Embryonic facial prominence (tissue), 1 donor: ENCODE measurements around the gene TEAD3.

Source experiments
- DNase-seq: peaks from one replicate; pipeline ENCODE4 v3.0.0-alpha.2; 2016; ENCODE audit errors: extremely low spot score

The TEAD3 gene

DNA sequence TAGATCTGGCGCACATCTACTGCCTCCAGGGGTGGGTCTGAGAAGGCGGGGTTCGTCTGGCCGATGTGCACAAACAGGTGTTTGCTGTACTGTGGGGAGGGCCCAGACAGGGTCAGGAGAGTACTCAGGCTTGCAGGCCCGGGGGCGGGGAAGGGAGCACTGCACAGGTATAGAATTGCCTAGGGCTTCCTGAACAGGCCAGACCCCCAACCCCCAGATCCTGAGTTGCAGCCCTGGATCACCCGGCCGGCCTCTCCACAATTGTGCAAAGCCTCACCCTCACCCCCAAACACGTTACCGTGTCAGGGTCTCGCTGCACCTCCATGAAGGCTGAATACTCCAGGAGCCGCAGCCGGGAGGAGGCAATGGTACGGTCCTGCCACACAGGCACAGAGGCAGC, 20.9 kb downstream of the TEAD3 start:
- no peak for DNase-seq

DNA sequence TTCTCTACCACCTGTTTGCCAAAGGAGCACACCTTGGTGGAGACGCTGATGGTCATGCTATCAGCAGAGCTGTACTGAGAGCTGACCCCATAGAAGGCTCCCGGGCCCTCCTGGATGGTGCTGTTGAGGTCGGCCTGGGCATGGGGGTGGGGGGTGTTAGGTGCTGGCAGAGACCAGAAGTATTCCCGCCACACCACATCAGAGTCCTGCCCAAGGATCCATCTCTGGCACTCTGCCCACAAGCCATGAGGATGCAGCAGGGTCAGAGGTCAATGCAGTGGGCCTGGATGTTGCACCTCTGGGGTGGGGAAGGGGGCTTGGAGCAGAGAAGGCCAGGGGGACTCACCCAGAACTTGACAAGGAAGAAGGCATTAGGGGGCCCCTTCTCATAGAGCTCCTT, 21.3 kb downstream of the TEAD3 start:
- no peak for DNase-seq

DNA sequence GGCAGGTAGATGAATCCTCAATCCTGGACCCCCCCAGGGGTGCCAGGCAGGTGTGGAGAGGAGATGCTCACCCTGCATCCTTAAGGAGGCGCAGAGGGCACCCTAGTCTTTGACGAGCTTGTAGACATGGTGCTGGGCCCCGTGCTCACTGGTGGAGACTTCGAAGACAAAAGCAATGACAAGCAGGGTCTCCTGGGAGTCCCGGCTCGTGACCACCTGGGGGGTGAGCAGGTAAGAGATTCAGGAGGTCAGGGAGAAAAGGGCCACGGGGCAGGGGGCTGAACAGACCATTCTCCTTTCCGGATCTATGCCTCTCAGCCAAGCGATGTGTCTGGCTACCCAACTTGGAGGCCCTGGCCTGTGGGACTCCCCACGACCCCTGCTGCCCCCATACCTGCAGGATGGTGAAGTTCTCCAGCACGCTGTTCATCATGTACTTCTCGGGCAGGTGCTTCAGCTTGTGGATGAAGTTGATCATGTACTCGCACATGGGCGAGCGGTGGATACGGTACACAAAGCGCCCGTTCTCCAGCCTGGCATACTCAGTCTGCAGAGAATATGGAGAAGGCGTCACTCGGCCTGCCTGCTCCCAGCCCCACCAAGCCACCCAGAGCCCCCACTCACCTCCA, 21.8 kb downstream of the TEAD3 start:
- DNase-seq, result no peak

DNA sequence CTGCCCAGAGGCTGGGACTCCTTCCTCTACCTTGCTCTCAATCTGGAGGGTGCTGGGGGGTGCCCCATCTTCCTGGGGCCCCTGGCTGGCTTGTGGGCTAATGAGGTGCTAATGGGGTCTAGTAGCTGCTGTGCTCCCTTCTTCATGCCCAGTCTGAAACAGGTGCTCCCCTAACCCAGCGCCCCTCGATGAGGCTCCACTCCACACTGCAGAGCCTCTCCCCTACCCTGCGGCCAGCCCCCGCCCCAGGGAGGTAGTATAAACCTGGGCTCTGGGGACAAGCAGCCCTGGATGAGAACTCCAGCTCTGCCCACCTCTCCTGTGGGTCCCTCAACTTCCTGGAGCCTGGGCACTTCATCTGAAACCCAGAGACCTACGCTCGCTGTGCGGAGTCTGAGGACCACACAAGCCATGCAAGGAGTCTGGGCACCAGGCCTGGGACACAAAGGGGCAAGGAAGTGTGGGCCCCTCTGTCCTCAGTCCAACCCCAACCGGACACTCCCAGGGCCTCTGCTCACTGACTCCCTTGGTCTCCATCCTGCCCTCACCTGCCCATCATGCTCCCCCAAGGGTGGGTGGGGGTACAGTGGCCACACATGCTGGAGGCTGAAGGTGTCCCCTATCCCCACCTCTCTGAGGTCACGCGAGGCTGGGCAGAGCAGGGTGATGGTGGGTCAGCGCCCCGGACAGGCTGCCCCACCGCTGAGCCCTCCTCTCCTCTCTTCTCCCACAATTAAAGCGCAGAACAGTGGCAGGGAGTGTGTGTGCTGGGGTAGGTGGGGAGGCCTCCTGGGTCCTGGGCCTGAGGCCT, 22.5 kb downstream of the TEAD3 start:
- no peak for DNase-seq

DNA sequence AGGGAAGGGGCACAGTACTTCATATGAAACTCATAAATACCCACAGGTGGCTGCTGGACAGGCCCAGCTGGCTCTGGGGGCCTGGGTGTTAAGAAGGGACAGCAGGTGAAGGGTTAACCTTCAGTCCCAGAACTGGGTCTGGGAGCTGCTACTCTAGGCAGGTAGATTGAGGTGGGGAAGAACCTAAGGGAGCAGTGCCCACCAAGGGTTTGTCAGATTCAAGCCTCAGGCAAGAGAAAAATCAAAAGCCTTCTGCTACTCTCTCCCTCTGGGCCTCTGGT, 23.1 kb downstream of the TEAD3 start:
- DNase-seq, result no peak

DNA sequence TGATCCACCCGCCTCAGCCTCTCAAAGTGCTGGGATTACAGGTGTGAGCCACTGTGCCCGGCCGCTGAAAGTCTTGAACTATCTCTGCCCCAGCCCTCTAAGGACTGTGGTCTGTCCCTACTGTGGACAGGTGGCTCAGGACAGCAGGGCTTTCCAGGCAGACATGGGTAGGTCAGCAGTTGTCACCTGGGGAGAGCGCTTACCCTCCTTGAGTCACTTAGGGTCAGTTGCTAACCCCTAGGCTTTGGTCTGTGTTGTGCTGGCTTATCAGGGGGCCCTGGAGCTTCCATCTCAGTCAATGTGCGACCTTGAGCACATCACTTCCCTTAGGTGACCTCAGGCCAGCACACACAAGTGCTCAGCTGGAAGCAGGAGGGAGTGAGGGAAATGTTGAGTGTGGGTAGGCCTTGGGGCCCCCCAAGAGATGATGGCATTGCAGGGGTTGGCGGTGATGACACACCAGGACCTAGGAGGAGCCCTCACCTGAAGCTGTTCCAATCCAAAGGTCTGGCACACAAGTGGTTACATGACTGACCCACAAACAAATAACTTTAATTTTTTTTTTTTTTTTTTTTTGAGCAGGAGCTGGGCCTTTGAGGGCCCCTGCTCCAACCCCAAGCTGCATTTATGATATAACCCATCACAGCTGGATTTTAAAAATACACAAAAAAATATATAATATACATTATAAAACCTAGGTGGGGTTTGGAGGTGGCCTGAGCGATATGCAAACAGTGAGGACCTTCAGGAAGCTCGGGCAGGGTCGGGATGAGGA, 23.6 kb downstream of the TEAD3 start:
- no peak for DNase-seq

DNA sequence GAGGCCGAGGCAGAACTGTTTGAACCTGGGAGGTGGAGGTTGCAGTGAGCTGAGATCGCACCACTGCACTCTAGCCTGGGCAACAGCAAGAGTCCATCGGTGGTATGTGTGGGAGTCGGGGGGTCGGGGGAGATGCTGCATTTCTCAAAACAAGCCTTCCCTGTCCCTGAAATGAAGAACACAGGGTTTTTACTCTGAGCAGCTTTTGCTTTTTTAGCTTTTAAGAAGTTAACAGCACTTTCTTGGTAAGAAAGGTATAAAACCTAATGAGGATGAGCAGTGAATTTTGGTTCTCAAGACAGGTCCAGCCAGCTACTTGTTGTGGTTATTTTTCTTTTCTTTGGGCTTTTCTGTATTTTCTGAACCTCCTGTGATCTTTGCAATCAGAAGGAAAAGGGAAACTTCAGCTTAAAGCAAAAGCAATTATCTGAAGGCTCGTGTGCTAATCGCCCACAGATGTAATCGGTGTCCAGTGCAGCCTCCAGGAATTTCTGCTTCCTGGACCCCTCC, 25.0 kb downstream of the TEAD3 start:
- no peak for DNase-seq

DNA sequence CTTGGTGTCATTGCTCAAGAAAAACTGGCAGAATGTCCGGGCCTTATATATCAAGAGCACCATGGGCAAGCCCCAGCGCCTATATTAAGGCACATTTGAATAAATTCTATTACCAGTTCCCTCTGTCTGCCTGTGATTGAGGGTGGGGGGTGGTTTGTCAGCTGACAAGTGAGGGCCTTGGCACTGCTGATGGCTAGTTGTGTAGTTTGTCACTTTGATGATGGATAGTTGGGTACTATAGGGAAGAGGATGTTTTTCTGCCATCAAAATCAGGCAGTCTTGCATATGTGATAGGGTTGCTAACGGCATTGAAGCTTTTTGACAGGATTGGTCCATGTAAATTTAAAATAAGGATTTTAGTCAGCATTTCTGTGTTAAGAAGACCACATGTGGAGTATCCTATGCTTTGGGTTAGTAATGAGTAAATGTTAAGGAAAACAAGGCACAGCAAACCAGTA, 26.2 kb downstream of the TEAD3 start:
- DNase-seq, result no peak

DNA sequence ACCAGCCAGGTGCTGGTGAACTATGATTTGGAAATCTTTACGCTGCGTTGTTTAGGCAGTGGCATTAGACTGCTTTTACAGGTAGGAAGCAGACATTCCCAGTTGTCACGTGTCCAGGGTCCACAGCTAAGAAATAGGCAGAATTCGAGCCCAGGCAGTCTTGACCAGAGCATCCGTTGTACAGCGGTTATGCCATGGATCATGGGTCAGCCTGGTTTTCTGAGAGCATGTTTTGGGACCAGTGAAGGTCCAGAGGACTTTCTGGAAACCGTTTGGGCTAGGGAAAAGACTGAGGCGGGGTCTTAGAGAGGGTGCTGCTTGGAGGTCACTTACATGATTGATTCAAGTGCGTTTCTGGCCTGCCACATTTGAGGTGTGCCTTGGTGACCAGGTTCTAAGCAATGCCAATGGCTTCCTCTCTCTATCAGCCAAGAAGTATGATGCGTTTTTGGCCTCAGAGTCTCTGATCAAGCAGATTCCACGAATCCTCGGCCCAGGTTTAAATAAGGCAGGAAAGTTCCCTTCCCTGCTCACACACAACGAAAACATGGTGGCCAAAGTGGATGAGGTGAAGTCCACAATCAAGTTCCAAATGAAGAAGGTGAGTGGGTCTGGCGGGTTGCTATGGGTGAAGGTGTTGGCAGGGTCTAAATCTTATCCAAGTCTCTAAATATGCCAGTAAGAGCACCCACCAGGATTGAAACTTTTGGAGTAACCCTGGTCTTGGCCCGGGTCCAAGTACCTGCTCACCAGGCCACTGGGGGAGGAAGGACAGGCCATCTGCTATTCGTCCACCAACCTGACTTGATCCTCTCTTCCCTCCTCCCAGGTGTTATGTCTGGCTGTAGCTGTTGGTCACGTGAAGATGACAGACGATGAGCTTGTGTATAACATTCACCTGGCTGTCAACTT, 26.9 kb downstream of the TEAD3 start:
- no peak for DNase-seq

DNA sequence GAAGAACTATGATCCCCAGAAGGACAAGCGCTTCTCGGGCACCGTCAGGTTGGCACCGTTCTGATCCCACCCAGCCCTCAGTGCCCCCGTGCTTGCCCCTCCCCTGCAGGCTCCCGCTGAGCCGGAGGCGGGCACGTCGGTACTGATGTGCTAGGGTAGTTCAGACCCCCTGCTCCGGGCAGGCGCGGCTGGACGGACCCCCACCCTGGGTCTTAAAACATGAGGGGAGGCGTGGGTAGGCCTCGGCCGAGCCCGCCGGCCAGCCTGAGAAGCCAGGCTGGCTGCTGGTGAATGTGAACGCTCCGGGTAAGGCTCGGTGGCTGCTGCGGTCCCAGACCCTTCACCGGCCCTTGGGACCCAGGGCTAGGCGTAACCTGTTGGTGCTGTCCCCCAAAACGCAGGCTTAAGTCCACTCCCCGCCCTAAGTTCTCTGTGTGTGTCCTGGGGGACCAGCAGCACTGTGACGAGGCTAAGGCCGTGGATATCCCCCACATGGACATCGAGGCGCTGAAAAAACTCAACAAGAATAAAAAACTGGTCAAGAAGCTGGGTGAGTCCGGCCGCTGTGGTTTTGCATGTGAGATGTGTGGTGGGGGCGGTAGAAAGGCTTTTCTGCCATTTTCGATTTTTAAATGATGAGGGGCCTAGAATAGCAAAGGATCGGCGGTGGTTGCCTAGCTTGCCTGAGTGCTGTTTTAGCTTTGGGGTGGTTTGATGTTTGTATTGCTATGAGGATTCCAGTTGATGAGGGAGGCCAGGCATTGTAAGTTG, 27.7 kb downstream of the TEAD3 start:
- DNase-seq, result no peak

DNA sequence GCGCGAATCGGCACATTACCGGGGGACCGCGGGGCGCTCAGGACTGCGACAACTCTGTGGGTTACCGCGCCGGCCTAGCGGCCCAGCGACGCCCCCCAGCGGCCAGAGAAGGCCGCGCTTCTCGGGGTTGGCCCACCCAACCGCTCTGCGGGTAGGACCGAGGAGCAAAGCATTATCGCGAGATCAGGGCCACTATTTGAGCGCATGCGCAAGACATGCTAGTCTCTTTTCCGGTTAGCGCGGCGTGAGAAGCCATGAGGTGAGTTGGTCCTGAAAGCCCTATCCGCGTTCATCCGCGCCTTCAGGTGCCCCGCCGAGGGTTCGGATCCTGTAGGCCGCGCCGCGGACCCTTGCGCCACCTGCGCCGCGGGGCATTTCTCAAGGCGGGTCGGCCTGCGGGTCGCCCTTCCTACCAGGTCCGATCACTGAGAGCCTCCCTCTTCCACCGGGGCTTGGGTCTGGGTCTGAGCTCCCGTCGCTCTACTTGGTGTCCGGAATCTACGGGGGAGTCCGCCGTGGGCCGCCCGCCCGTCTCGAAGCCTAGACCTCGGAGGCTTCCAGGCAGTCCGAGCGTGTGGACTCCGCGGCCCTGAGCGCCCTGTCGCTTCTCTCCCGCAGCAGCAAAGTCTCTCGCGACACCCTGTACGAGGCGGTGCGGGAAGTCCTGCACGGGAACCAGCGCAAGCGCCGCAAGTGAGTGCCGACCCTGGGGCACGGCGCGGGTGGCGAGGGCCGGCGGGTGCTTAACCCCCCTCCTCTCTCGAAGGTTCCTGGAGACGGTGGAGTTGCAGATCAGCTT, 28.5 kb downstream of the TEAD3 start, which contains the start of gene RPL10A:
Gene RPL10A (plus strand): TSS at position 221 of the 799 bp plus-strand sequence. CDS start 34 bp downstream, at position 255.
- DNase-seq, result peak; percentile 97

DNA sequence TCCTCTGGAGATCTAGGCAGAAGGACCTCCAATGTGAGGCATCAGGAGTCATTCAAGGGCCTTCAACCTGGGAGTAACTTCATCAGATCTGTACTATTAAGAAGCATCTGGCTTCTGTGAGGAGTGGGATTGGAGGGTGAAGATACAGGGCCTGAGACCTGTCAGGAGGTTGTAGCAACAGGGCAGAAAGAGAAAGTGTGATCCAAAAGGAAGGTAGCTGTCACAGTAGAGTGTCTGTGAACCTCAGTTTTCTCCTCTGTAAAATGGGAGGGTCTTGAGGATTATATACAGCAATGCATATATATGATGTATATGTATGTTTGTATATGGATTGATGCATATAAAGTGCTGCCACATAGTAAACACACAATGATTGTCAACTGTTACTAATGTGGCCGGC, 31.2 kb downstream of the TEAD3 start:
- DNase-seq, result no peak

DNA sequence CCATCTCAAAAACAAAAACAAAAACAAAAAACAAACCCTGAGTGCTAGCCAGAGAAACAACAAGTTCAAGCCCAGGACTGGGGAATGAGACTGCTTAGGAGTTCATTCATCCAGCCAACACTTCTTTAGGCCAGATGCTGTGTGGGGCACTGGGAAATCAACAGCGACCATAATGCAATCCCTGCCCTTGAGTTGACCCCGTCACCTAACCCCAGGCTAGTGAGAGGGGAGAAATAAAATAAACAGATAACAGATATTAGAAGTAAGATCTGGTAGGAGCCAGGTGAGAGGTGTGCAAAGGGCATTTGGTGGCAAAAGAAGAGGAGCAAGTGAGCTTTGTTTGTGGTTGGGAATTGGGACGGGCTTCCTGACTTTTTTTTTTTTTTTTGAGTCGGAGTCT, 33.6 kb downstream of the TEAD3 start:
- no peak for DNase-seq

DNA sequence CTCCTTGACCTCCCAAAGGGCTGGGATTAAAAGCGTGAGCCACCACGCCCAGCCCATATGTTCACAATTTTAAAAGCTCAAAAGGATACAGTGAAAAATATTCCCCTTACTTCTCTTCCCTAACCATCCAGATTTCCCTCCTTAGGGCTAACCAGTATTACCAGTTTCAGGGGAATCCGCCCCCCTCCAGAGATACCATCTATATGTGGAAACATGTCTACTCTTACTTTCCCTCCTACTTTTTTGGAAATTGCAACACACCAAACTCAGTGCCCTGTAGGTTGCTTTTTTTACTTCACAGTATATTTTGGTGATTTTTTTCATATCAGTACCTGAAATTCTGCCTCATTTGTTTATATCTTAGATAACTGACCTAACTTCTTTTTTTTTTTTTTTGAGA, 35.6 kb downstream of the TEAD3 start:
- no peak for DNase-seq

DNA sequence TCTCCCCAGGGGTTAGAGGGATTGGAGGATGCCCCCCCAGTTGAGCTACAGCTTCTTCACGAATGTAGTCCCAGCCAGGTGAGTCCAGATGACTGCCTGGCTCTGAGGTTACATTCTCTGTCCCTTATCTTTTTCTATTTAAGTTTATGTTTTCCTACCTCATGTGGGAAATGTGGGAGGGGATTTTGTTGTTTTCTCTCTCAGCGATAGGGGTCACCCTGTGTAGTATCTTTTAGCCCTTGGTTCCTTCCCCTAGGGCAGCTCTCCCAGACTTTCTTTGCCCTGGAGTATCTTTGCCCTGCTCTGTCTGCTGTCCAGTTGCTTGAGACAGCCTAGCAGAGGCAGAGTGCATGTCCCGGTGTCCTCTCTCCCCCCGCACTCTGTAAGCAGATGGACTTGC, 39.0 kb downstream of the TEAD3 start:
- DNase-seq, result no peak

DNA sequence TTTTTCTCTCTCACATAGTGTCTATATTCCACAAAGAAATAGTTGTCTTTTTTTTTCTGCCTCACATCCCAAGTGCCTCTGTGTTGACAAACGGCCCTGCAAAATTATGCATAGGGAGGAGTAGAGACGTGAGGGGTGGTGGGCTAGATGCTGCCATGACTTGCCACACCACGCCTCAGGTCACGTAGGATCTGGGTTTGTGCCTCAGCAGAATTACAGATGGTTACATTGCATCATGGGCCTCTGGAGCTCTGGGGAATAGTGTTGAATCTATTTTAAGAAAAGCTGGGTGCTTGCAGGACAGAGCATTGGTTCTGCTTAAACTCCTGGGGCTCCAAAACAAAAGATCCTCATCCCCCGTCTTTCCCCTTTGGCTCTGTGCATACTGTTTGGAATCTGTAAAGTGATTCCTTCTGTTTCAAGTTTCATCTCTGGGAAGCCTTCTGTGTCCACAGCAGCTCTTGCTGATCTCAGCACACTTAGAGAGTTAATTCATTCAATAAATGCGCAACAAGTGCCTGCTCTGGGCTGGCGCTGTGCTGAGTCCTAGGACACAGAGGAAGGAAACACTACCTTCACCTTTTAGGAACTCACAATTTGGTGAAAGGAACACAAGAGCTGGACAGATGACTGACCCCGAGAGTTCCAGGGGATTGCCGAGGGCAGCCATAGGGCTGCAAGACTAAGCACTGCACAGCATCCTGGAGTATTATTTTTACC, 42.3 kb downstream of the TEAD3 start:
- no peak for DNase-seq

DNA sequence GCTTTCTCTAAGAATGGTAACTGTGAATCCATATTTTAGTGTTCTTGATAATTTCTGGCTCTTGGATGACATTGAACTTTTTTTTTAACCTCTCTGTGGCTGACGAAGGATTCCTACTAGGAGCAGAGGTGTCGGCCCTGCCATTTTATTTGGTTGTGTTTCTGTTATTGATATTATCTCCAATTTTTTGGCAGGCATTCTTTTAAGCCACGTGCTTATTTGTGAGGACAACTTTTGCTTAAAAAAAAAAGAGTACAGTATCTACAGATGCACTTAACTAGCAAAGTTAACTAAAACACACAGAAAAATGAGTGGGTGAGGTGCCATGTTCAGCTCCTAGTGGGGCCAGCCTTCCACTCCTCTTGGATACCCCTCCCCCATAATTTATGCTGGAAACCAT, 43.6 kb downstream of the TEAD3 start:
- no peak for DNase-seq

DNA sequence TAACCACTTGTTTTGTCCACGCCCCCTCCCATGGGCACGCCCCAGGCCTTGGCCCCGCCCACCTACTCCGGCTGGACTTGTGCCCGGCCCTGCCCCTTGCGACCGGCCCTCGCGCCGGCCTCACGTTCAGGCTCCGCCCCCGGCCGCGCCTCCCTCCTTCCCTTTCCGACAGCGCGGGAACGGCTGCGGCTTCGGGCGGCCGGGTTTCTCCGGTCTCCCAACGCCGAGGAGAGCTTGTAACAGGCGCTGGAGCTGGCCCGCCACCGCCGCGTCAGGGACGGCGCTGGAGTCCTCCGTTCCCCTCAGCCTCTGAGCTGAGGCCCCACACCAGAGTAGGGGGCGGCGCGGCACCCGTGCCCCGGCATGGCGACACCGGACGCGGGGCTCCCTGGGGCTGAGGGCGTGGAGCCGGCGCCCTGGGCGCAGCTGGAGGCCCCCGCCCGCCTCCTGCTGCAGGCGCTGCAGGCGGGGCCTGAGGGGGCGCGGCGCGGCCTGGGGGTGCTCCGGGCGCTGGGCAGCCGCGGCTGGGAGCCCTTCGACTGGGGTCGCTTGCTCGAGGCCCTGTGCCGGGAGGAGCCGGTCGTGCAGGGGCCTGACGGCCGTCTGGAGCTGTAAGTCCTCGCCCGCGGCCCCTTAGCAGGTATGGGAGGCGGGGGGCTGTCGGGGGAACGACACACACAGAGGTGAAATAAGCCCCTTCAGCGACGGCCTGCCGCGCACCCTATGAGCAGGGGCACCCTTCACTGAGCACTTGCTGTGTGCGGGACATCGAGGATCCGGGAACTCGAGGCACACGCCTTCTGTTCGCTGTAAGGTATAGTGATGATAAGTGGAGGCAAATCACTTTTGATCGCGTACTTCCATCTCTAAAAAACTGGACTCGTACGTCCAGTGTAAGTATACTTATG, 44.4 kb downstream of the TEAD3 start, which contains the start of gene FANCE:
Gene FANCE (plus strand): TSS at position 156 of the 908 bp plus-strand sequence. CDS start 208 bp downstream, at position 364.
- DNase-seq, result peak; percentile 83
